Spleen (tissue), 7 donors: ENCODE data around the gene SMC4.

Source experiments
- POLR2A ChIP-seq, 3 donors: fragments of 450-650 bp; IDR thresholded peaks; one replicate each; pipeline ENCODE4 v1.5.1; 2017; ENCODE audit warnings: antibody characterized with exemption in 3 of 3, mild to moderate bottlenecking in 1 of 3
- POLR2AphosphoS5 ChIP-seq, 3 donors: sonication (generic); formaldehyde crosslinking; IDR thresholded peaks; one replicate each; pipeline ENCODE4 v1.5.1; 2017; ENCODE audit warnings: antibody characterized with exemption in 3 of 3
- TF ChIP-seq, protein P1 (sequence below), 11 experiments: fragments of 200-600 bp in 7 of 11; fragments of 450-650 bp in 4 of 11; sonication (generic) in 4 of 11; IDR thresholded peaks in 8 of 11; conservative IDR thresholded peaks in 3 of 11; 1 replicate in 7 of 11; 2 replicates in 4 of 11; pipeline versions ENCODE4 v1.4.0 to v1.8.0; 2016 to 2021; ENCODE audit warnings: antibody characterized with exemption in 11 of 11, inconsistent platforms in 4 of 11, mild to moderate bottlenecking in 1 of 11
- donor health status: DM: no; HTN: no; CAD: no; lungs with moderate emphysema.
- donor health status: DM: no; HTN: no; CAD: no.
- donor health status: DM: no; HTN: no; CAD: no.

DNA sequence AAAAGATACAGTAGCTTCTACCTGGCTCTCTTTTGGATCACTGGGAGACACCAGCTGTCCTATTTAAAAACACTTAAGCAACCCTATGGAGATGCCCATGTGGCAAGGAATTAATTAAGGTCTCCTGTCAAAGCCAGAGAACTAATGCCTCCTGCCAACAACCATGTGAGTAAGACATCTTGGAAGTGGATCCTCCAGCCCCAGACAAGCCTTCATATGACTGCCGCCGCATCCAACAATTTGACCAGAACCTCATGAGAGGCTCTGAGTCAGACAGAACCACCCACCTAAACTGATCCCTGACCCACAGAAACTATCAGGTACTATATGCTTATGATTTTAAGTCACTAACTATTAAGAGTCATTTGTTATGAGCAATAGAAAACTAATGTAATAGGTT is 22.8 kb upstream of the SMC4 start:
- TF ChIP-seq, protein P1, sequence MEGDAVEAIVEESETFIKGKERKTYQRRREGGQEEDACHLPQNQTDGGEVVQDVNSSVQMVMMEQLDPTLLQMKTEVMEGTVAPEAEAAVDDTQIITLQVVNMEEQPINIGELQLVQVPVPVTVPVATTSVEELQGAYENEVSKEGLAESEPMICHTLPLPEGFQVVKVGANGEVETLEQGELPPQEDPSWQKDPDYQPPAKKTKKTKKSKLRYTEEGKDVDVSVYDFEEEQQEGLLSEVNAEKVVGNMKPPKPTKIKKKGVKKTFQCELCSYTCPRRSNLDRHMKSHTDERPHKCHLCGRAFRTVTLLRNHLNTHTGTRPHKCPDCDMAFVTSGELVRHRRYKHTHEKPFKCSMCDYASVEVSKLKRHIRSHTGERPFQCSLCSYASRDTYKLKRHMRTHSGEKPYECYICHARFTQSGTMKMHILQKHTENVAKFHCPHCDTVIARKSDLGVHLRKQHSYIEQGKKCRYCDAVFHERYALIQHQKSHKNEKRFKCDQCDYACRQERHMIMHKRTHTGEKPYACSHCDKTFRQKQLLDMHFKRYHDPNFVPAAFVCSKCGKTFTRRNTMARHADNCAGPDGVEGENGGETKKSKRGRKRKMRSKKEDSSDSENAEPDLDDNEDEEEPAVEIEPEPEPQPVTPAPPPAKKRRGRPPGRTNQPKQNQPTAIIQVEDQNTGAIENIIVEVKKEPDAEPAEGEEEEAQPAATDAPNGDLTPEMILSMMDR (IDR thresholded peaks at IDR 0.05 in 8 of 11, conservative IDR thresholded peaks at IDR 0.05 in 3 of 11), result no peak
- TF ChIP-seq POLR2A (IDR thresholded peaks at IDR 0.05), result no peak
- no peak for TF ChIP-seq POLR2AphosphoS5 (IDR thresholded peaks at IDR 0.05)
